Adrenal gland (tissue), 12 donors: ENCODE measurements around the gene BLMH. TPM values are rescaled to one million over a fixed set of nuclear protein-coding genes. Genes with fewer than 3 reads are reported as not detected.

ENCODE experiments used
- DNase-seq, 7 donors: peaks; one replicate each; pipeline ENCODE4 v3.0.0-alpha.2; 2019 to 2020
- H3K27ac ChIP-seq, 5 donors: fragments of 200-600 bp; sonication (generic) in 4 of 5; 1 replicate in 3 of 5; 2 replicates in 2 of 5; pipeline versions ENCODE4 v1.5.1 to v1.8.0; 2016 to 2020; ENCODE audit warnings: mild to moderate bottlenecking in 1 of 5
- H3K27me3 ChIP-seq: fragments of 200-600 bp; 2 replicates; pipeline ENCODE4 v1.8.0; 2021
- H3K36me3 ChIP-seq, 2 donors: fragments of 200-600 bp; replicated peaks in 1 of 2; 1 replicate in 1 of 2; 2 replicates in 1 of 2; pipeline versions ENCODE4 v1.5.1 to v1.8.0; 2018 to 2022
- H3K4me1 ChIP-seq, 2 donors: fragments of 200-600 bp; replicated peaks in 1 of 2; 1 replicate in 1 of 2; 2 replicates in 1 of 2; pipeline versions ENCODE4 v1.5.1 to v1.8.0; 2018 to 2021
- H3K4me3 ChIP-seq, 4 donors: fragments of 200-600 bp; sonication (generic) in 3 of 4; one replicate each; pipeline ENCODE4 v1.5.1; 2016 to 2018
- H3K9me3 ChIP-seq, 3 donors: fragments of 200-600 bp; sonication (generic) in 1 of 3; replicated peaks in 1 of 3; 1 replicate in 2 of 3; 2 replicates in 1 of 3; pipeline versions ENCODE4 v1.5.1 to v1.8.0; 2016 to 2021
- CTCF ChIP-seq, 6 experiments: fragments of 450-650 bp in 4 of 6; fragments of 200-600 bp in 2 of 6; sonication (generic) in 1 of 6; IDR thresholded peaks; 1 replicate in 5 of 6; 2 replicates in 1 of 6; pipeline versions ENCODE4 v1.5.1 to v1.8.0; 2016 to 2021; ENCODE audit warnings: antibody characterized with exemption in 6 of 6, mild to moderate bottlenecking in 2 of 6, moderate library complexity in 1 of 6
- POLR2A ChIP-seq, 2 donors: fragments of 450-650 bp; IDR thresholded peaks; one replicate each; pipeline ENCODE4 v1.6.1; 2017; ENCODE audit warnings: antibody characterized with exemption in 2 of 2, mild to moderate bottlenecking in 2 of 2, moderate library complexity in 1 of 2
- WGBS, 4 donors: extraction: QIAGEN DNeasy Blood & Tissue Kit in 2 of 4; methylation state at CpG; one replicate each; pipeline versions ENCODE4 v1.1.5 to v1.1.7; 2013 to 2017; 5-methylcytosine and 5-hydroxymethylcytosine counted together
- intact Hi-C, 2 donors: fragments of 100-400 bp; cut with DNase I; formaldehyde crosslinking; loops; one replicate each; pipeline versions ENCODE4 v1.14.1 to v1.15.0; 2022 to 2023
- polyA plus RNA-seq, 3 donors: library from polyadenylated mRNA; stranded (reverse); fragments of 200-250 nt in 2 of 3; fragments of 350-450 nt in 1 of 3; fragmentation: Illumina TruSeq in 1 of 3; extraction: RNeasy Lipid Tissue Mini Kit (QIAGEN cat#74804) in 1 of 3; gene quantifications; one replicate each; pipeline ENCODE4 v1.2.3, GENCODE V29; 2013 to 2014
- total RNA-seq, 9 donors: library from RNA; depleted of rRNA in 4 of 9; stranded (reverse); fragments of >200 nt in 4 of 9; fragments of 120-200 nt in 1 of 9; fragmentation: NEBNext Ultra II Directional in 1 of 9; extraction: Animal tissue kit (Norgen Biotek cat#: 25700) in 1 of 9; gene quantifications; one replicate each; pipeline versions ENCODE4 v1.1.0 to v1.2.4, GENCODE V29; 2013 to 2023
- donor health status: healthy with polysubstance abuse.
- donor health status: Bipolar disorder and iron deficiency.
- donor health status: DM: yes; HTN: yes; CAD: no.
- donor health status: DM: no; HTN: no; CAD: no.
- donor health status: DM: no; HTN: no; CAD: no.
- donor health status: DM: yes; HTN: yes; CAD: no.

Gene BLMH
- total and polyA plus RNA-seq, 12 donors: 12.1 to 41.7 (median 18.9) TPM

GRCh38 chr17:30238387-30239088, 53.2 kb downstream of the BLMH start:
- H3K9me3 ChIP-seq: no peaks in the 10 kb centered on the region
- DNase-seq: peak in 1 of 7 donors; percentile 43
- peaks cover 10 to 12% of the 10 kb centered on the region in 2 donors for H3K4me1 ChIP-seq
- no peaks in the 10 kb centered on the region for H3K36me3 ChIP-seq
- peaks cover 20% of the 10 kb centered on the region for H3K27me3 ChIP-seq
- TF ChIP-seq POLR2A (IDR thresholded peaks at IDR 0.05) (no peak), CTCF (IDR thresholded peaks at IDR 0.05) (no peak)
- no peak overlapping the region for H3K4me3 ChIP-seq
- no peak overlapping the region for H3K27ac ChIP-seq
- 65 to 77% (median 73%) methylated on average over 24 to 27 of the region's 27 CpGs for WGBS, 4 donors
- intact Hi-C loops: no loop called here

GRCh38 chr17:30238003-30238344, 53.8 kb downstream of the BLMH start:
- intact Hi-C loops: no loop called here
- 48 to 67% (median 57%) methylated on average over 5 to 7 of the region's 7 CpGs for WGBS, 4 donors
- no peak overlapping the region for H3K27ac ChIP-seq
- peaks cover 20% of the 10 kb centered on the region for H3K27me3 ChIP-seq
- H3K4me1 ChIP-seq: peaks cover 10 to 12% of the 10 kb centered on the region in 2 donors
- TF ChIP-seq POLR2A (IDR thresholded peaks at IDR 0.05): no peak
- TF ChIP-seq CTCF (IDR thresholded peaks at IDR 0.05): no peak
- no peaks in the 10 kb centered on the region for H3K36me3 ChIP-seq
- no peaks in the 10 kb centered on the region for H3K9me3 ChIP-seq
- H3K4me3 ChIP-seq: no peak overlapping the region
- no peak for DNase-seq

GRCh38 chr17:30237296-30238002, 54.3 kb downstream of the BLMH start:
- peaks cover 10 to 12% of the 10 kb centered on the region in 2 donors for H3K4me1 ChIP-seq
- no peak overlapping the region for H3K4me3 ChIP-seq
- no peak overlapping the region for H3K27ac ChIP-seq
- no peaks in the 10 kb centered on the region for H3K36me3 ChIP-seq
- TF ChIP-seq CTCF (IDR thresholded peaks at IDR 0.05): no peak
- no peak for TF ChIP-seq POLR2A (IDR thresholded peaks at IDR 0.05)
- WGBS, 4 donors: 32 to 51% (median 43%) methylated on average over 14 to 21 of the region's 21 CpGs
- H3K27me3 ChIP-seq: peaks cover 20% of the 10 kb centered on the region
- intact Hi-C loops: no loop called here
- DNase-seq: peak in 1 of 7 donors; percentile 25
- H3K9me3 ChIP-seq: no peaks in the 10 kb centered on the region

- Histone ChIP-seq H3K4me1 (peaks cover 10 to 12% of the 10 kb centered on the region in 2 donors), H3K36me3 (no peaks in the 10 kb centered on the region), H3K27ac (no peak overlapping the region), H3K4me3 (no peak overlapping the region), H3K27me3 (peaks cover 20% of the 10 kb centered on the region), H3K9me3 (no peaks in the 10 kb centered on the region)
- intact Hi-C loops: no loop called here
- peak; percentile 39 to 83 (median 70) for DNase-seq
- no peak for TF ChIP-seq POLR2A (IDR thresholded peaks at IDR 0.05)
- peak in 5 of 6 experiments; percentile 15 to 44 (median 25) for TF ChIP-seq CTCF (IDR thresholded peaks at IDR 0.05)
- WGBS, 4 donors: 8 to 28% (median 10%) methylated on average over 5 to 20 of the region's 20 CpGs
Observed at GRCh38 chr17:30236766-30237165, 55.0 kb downstream of the BLMH start.
